GM23248 (cell line): ENCODE results near the gene ATAD3A.

Experiments used
- EZH2 ChIP-seq: fragments of 200-600 bp; sonication (generic); IDR thresholded peaks from 2 replicates; pipeline ENCODE4 v1.6.1; 2018; ENCODE audit warnings: antibody characterized with exemption, mild to moderate bottlenecking; ENCODE audit not compliant: insufficient read depth, poor library complexity, severe bottlenecking
- EZH2phosphoT487 ChIP-seq: fragments of 200-600 bp; sonication (generic); IDR thresholded peaks from 2 replicates; pipeline ENCODE4 v1.6.1; 2018; ENCODE audit warnings: antibody characterized with exemption, moderate library complexity, mild to moderate bottlenecking, low read depth; ENCODE audit not compliant: insufficient read depth

GRCh38 chr1:1538334-1538733 lies 26.4 kb downstream of the ATAD3A start:
- no peak for TF ChIP-seq EZH2
- TF ChIP-seq EZH2phosphoT487 = no peak
